HT-29 (cell line): ENCODE results near the gene NAV2. TPM values are rescaled to one million over a fixed set of nuclear protein-coding genes. Genes with fewer than 3 reads are reported as not detected.

Experiments
- DNase-seq: peaks from one replicate; pipeline ENCODE4 v3.0.0-alpha.2; 2015; ENCODE audit warnings: low spot score
- total RNA-seq: library from RNA; depleted of rRNA; stranded (reverse); fragments of >200 nt; shearing (Covaris generic); gene quantifications from 2 replicates; pipeline ENCODE4 v1.2.3, GENCODE V29; 2014

Gene NAV2
- total RNA-seq, 1 experiment from 2014 or later: 0.05 TPM

DNA sequence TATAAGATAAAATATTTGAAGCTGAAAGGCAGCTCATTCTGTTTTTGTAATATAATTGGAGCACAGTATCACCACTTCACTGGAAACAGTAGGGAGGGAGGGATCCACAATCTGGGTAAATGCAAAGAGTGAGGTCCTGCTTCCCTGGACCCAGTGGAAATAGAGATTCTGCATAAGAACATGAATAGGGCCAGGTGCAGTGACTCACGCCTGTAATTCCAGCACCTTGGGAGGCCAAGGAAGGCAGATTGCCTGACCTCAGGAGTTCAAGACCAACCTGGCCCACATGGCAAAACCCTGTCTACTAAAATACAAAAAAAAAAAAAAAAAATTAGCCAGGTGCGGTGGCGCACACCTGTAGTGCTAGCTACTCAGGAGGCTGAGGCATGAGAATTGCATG, 303.9 kb downstream of the NAV2 start:
- no peak for DNase-seq

- DNase-seq: no peak
These were observed 304.7 kb downstream of the NAV2 start for GRCh38 chr11:20017320-20017719.

DNA sequence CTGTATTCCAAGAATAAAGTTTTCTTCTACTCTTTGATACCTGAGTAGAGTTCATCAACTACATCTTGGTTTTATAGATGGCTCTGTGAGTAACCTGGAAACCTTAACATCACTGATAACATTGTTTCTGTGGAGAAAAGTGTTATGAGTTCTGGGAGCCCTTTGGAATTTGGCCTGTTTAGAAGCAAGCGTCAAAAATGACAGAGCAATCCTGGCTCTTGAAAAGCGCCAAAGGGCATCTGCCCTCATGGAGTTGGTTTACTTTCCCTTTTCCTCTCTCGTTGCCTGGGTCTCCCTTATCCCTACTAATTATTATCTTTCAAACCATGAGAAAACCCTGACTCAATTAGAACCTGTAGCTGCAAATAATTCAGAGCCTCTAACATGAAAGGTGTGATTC, 307.6 kb downstream of the NAV2 start:
- DNase-seq: no peak

DNA sequence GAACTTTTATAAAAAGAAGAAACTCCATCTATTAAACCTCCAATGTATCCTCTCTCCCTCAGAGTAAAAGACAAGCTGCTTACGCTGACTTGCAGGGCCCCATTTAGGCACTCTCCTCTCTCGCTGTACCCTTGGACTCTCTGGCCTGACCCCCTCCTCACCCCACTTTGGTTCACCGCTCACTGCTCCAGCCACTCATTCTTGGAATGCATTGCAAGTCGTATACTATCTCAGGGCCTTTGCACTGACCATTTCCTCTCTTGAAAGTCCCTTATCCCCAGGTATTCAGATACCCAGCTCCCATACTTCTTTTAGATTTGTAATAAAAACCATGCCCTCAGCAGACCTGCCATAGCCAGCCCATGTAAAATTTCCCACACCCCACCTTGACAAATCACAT, 308.1 kb downstream of the NAV2 start:
- DNase-seq: no peak

DNA sequence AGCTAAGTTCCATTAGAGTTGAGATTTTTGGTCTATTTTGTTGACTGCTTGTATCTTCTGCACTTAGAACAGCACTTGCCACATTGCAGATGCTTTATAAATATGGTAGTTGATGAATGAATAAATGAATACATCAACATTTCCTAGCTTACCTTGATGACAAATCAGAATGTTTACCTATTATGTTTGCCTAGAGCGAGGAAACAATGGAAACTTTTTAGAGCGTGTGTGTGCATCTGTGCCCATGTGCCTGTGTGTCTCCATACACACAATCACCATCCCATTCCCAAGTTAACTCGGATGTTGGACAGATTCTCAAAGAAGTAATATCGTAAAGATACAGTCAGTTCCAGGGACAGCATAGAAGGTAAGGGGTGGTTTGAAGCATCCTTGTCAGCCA, 308.6 kb downstream of the NAV2 start:
- DNase-seq: no peak

- DNase-seq: no peak
These were observed 309.2 kb downstream of the NAV2 start for GRCh38 chr11:20021771-20022362.

- DNase-seq: no peak
These were observed 309.9 kb downstream of the NAV2 start for GRCh38 chr11:20022363-20023081.

- DNase-seq: no peak
These were observed 310.4 kb downstream of the NAV2 start for GRCh38 chr11:20023082-20023426.

DNA sequence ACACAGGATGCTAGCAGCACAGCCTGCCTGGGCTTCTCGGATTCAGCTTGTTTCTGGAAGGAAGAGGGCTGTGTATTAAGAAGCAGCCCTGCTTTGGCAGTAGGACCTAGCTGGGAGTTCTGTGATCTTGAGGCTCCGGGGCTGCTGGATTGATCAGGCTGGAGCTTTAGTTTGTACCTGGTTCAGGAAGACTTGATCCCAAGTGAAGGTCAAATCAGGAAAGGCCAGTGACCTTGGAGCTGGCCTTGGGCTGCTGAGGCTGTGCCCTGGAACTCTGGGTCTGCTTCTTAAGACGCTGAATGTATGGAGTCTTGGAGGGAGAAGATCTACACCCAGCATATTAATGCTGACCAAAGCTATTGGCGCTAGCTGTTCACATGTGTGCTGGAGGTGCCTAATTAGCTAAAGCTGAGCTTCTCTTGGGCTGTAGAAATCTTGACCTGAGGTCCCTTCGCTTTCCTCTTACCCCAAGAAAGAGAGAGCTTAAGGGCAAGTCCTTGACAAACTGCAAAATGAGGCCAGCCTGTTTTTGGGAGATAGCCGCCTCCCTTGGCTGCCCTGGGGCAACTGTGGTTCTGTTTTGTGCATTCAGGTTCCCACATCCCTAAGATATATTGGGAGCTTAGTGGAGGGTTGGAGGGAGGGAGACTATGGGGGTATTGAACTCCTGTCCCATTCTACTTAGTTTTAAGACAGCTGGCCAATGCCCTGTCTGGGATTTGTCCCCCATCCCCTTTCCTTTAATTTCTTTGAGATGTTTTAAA, 311.7 kb downstream of the NAV2 start:
- DNase-seq: no peak

DNA sequence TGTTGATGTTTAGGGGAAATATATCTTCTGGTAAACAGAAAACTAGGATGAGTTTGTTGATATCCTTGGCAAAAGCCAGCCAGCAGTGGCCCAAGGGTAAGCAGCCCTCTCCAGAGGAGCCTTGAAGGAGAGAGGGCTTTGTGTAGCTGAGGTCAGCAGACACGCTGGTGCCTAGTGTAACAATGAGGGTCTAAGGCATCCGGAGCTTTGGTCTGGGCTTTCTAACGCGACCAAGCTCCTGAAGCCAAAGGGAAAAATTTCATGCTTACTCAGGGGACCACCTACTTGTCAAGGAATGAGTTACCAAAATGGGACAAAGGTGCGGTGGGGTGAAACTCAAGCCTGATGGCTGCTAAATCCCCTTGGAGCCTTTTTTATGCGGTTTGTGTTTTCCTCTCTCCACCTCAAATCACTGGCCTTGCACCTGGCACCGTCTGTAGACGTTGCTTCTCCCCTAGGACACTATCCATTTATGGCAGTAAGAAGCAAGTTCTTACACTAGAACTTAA, 312.7 kb downstream of the NAV2 start:
- DNase-seq: no peak

- no peak for DNase-seq
These were observed 314.3 kb downstream of the NAV2 start for GRCh38 chr11:20026629-20027555.

GRCh38 chr11:20027556-20028013, 314.9 kb downstream of the NAV2 start:
- no peak for DNase-seq

DNA sequence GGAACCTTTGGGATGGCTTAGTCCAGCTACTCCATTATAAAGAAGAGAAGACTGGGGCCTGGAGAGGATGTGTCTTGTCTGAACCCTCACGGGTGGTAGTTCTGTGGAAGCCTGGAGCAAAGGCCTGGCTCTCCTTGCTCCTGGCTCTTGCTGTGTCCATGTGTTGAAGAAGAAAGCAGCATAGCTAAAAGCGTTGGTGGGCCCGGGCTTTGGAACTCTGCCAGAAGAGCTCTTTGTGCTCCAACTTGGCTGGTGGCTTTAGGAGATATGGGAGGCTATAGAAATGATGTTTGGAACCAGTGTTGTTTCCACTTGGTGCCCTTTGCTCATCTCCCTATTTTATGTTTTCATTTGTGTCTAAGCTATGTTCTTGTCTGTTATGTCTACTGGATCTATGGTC, 316.6 kb downstream of the NAV2 start:
- no peak for DNase-seq

DNA sequence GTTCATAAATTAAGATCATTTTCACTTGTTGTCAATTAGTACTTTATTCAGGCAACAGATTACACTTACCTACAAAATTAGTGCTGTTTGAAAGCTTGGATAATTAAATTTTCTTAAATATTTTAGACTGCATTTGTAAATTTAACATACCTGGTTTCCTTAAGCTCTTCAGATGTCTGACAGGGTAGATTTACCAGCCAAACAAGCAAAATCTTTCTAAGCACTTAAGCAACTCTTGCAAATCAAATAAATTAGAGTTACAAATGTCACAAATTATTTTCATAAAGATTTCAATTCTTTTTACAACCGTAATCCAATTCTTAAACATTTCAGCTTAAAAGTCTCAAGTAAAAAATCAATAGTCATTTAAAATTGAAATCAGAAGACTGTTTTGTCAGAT, 317.8 kb downstream of the NAV2 start:
- no peak for DNase-seq

DNA sequence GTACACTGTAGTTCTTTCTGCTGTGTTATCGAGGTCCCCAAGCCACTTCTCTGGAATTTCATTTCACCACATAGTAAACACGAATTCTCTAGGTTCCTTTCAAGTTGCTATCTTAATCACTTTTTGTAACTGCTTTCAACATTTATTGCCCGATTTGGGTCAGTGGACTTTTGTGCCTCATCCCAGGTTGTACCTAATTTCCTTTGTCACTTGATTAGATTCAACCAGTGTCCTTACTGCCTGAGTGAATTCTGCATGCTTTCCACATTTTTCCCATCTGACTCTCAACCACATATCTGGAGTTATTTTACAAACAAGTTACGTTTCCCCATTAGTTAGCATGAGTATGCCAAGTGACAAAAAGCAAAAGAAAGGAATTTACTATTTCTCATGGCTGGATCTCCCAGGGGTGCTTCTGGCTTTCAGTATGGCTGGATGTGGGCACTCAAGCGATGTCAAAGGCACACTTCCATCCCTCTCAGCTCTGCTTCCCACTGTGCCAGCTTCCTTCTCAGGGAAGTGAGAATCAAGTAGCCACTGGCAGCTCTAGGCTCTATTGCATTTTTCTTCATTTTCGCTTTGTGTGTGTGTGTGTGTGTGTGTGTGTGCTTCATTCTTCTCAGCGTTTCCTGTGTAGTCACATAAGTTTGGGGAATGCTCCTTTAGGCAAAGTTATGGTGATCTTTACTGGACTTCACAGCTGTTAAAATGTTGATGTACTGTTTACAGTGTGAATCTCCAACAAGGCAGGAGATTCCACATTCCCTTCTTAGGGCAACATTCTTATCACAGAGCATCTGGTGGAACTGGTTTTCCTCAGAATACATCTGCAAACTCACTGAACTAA, 318.7 kb downstream of the NAV2 start:
- DNase-seq: peak; percentile 19

DNA sequence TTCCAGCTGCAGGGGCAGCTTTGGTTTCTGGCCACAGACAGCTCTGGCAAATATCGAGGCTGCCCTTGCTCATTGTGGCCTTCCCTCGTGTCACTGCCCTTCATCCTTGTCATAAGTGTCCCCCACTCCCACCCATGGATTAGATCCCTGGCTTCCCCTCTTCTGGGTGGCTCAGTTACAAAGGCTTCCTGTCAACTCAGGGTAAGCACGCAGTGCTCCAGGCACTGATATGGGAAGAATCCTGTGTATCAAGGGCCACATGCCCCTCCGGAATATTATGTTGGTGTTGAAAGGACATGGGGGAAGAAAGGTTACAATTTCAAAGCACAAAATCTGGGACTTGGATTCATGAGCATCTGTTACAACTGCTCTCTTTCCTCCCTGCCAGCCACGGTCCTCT, 319.5 kb downstream of the NAV2 start:
- no peak for DNase-seq

- DNase-seq: no peak
These were observed 320.1 kb downstream of the NAV2 start for GRCh38 chr11:20032577-20033260.

- no peak for DNase-seq
These were observed 321.2 kb downstream of the NAV2 start for GRCh38 chr11:20033806-20034205.

DNA sequence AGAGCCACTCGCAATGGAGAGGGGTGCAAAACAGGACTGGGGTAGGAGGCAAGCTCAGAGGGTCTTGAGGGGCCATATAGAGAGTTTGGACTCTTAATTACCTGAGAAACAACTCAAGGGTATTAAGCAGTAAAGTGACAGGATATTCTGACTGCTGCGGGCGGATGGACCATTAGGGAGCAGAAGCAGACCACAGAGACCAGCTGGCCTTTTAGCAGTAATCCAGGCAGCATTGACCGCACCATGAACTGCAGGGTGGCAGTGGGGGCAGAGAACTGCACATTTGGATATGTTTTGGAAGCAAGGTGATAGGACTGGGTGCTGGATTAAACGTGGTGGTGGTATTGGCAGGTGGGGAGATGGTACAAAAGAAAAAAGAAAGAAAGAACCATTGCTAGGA, 322.3 kb downstream of the NAV2 start:
- DNase-seq: no peak

DNA sequence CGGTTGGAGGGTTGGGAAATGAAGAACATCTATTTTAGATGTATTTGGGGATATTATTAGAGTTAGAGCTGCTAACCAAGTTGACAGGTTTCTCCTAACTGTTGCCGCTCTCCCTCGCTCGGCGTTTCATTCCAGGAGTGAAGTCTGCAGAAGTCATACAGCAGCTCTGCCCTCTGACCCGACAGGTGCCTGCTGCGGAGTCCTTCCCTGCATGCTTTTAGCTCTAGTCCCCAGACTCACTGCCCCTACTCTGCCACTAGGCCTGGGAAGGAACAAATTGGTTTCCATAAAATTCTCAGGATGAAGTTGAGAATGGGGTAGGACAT, 322.7 kb downstream of the NAV2 start:
- no peak for DNase-seq
